OCI-LY1 (cell line): Measurements from ENCODE around the gene CERS6.

Source experiments
- H2AFZ ChIP-seq: fragments of 200-600 bp; sonication (generic), shearing (Covaris generic); 2 replicates; pipeline ENCODE4 v1.6.0; 2014; ENCODE audit warnings: antibody characterized with exemption, mild to moderate bottlenecking, low read length
- H3F3A ChIP-seq: fragments of 200-600 bp; sonication (generic), shearing (Covaris generic); 2 replicates; pipeline ENCODE4 v1.6.0; 2014; ENCODE audit warnings: mild to moderate bottlenecking, antibody characterized with exemption, low read length, moderate library complexity; ENCODE audit not compliant: insufficient read depth
- H3K27ac ChIP-seq: fragments of 200-600 bp; sonication (generic); 2 replicates; pipeline ENCODE4 v1.5.1; 2014; ENCODE audit warnings: low read length, mixed run types, mild to moderate bottlenecking, low read depth; ENCODE audit not compliant: poor library complexity, severe bottlenecking
- H3K27me3 ChIP-seq: fragments of 200-600 bp; sonication (generic); 2 replicates; pipeline ENCODE4 v1.6.0; 2014; ENCODE audit warnings: antibody characterized with exemption, mild to moderate bottlenecking, low read length, moderate library complexity; ENCODE audit not compliant: insufficient read depth
- H3K36me3 ChIP-seq: fragments of 200-600 bp; sonication (generic); 2 replicates; pipeline ENCODE4 v1.6.1; 2014; ENCODE audit warnings: mild to moderate bottlenecking, antibody characterized with exemption, low read length, moderate library complexity, mixed read lengths; ENCODE audit not compliant: insufficient read depth
- H3K4me1 ChIP-seq: fragments of 200-600 bp; sonication (generic); 2 replicates; pipeline ENCODE4 v1.5.1; 2014; ENCODE audit warnings: mild to moderate bottlenecking, low read length, moderate library complexity; ENCODE audit not compliant: insufficient read depth, severe bottlenecking
- H3K4me2 ChIP-seq: fragments of 200-600 bp; sonication (generic), shearing (Covaris generic); 2 replicates; pipeline ENCODE4 v1.6.1; 2014; ENCODE audit warnings: low read length
- H3K4me3 ChIP-seq: fragments of 200-600 bp; sonication (generic); 2 replicates; pipeline ENCODE4 v1.5.1; 2014; ENCODE audit warnings: low read length, low read depth, mild to moderate bottlenecking, mixed read lengths; ENCODE audit not compliant: poor library complexity, severe bottlenecking
- H3K79me2 ChIP-seq: fragments of 200-600 bp; shearing (Covaris generic); 2 replicates; pipeline ENCODE4 v1.6.1; 2016; ENCODE audit warnings: mixed run types, low read length, mixed read lengths; ENCODE audit not compliant: insufficient read depth
- H3K9ac ChIP-seq: fragments of 200-600 bp; sonication (generic), shearing (Covaris generic); 2 replicates; pipeline ENCODE4 v1.6.1; 2014; ENCODE audit warnings: mild to moderate bottlenecking, low read length, mixed read lengths
- H3K9me2 ChIP-seq: fragments of 200-600 bp; sonication (generic), shearing (Covaris generic); 2 replicates; pipeline ENCODE4 v1.6.1; 2014; ENCODE audit warnings: low read depth, mild to moderate bottlenecking, low read length, mixed read lengths
- H3K9me3 ChIP-seq: fragments of 200-600 bp; shearing (Covaris generic); 2 replicates; pipeline ENCODE4 v1.6.1; 2014; ENCODE audit warnings: low read length, mixed read lengths
- H4K20me1 ChIP-seq: fragments of 200-600 bp; sonication (generic), shearing (Covaris generic); 2 replicates; pipeline ENCODE4 v1.6.0; 2016; ENCODE audit warnings: mild to moderate bottlenecking, low read length; ENCODE audit not compliant: insufficient read depth
- EZH2 ChIP-seq: fragments of 200-600 bp; sonication (generic), shearing (Covaris generic); IDR thresholded peaks from 2 replicates; pipeline ENCODE4 v1.8.0; 2017; ENCODE audit warnings: borderline replicate concordance, mixed run types, mild to moderate bottlenecking, antibody characterized with exemption, low read length, moderate library complexity, mixed read lengths
- TF ChIP-seq, protein P1 (sequence below): fragments of 200-600 bp; sonication (generic), shearing (Covaris generic); IDR thresholded peaks from 2 replicates; pipeline ENCODE4 v1.5.1; 2017; ENCODE audit warnings: mild to moderate bottlenecking, antibody characterized with exemption, low read length, moderate library complexity, mixed read lengths

The CERS6 gene

DNA sequence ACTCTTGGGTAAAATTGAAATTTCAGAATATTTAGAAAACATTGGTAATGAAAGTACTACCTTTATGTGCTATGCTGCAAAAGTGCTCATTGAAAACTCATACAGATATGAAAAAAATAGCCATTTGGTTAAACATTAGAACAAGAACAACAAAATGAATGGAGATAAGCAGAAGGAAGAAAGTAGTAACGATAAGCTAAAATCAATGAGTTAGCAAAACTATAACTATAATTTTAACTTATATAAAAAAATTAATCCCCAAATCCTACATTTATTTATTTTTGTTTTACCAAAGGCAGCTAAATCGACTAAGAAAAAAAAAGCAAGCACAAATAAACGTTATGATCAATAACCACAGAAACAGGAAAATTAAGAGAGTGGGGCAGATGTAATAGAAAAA, 99.2 kb downstream of the CERS6 start:
- H3K9ac ChIP-seq, result no peak overlapping the region
- no peaks in the 10 kb centered on the region for H3K9me3 ChIP-seq
- H3K36me3 ChIP-seq, result no peaks in the 10 kb centered on the region
- H3K79me2 ChIP-seq, result no peaks in the 10 kb centered on the region
- H3K9me2 ChIP-seq, result no peaks in the 10 kb centered on the region
- no peaks in the 10 kb centered on the region for H3F3A ChIP-seq
- no peaks in the 10 kb centered on the region for H3K27me3 ChIP-seq
- TF ChIP-seq, protein P1, sequence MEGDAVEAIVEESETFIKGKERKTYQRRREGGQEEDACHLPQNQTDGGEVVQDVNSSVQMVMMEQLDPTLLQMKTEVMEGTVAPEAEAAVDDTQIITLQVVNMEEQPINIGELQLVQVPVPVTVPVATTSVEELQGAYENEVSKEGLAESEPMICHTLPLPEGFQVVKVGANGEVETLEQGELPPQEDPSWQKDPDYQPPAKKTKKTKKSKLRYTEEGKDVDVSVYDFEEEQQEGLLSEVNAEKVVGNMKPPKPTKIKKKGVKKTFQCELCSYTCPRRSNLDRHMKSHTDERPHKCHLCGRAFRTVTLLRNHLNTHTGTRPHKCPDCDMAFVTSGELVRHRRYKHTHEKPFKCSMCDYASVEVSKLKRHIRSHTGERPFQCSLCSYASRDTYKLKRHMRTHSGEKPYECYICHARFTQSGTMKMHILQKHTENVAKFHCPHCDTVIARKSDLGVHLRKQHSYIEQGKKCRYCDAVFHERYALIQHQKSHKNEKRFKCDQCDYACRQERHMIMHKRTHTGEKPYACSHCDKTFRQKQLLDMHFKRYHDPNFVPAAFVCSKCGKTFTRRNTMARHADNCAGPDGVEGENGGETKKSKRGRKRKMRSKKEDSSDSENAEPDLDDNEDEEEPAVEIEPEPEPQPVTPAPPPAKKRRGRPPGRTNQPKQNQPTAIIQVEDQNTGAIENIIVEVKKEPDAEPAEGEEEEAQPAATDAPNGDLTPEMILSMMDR, result no peak
- TF ChIP-seq EZH2, result no peak
- no peaks in the 10 kb centered on the region for H4K20me1 ChIP-seq
- no peak overlapping the region for H3K4me3 ChIP-seq
- H3K4me2 ChIP-seq, result no peak overlapping the region
- no peak overlapping the region for H2AFZ ChIP-seq
- H3K4me1 ChIP-seq, result no peaks in the 10 kb centered on the region
- no peak overlapping the region for H3K27ac ChIP-seq

DNA sequence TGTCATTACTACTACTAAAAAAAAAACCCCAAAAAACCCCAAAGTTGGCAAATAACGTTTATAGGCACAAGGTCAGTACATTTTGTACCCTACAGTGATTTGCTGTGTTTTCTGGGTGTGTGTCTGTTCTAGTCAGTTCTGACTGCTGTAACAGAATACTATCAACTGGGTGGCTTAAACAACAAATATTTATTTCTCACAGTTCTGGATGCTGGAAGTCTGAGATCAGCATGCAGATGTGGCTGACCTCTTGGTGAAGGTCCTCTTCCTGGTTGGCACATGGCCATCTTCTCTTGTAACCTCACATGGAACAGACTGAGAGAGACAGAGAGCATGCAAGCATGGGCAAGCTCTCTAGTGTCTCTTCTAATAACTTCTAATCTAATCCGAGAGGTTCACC, 103.1 kb downstream of the CERS6 start:
- H2AFZ ChIP-seq, result no peak overlapping the region
- no peaks in the 10 kb centered on the region for H3K4me1 ChIP-seq
- H3K27ac ChIP-seq, result no peak overlapping the region
- no peaks in the 10 kb centered on the region for H3K9me3 ChIP-seq
- no peaks in the 10 kb centered on the region for H3K9me2 ChIP-seq
- no peak overlapping the region for H3K4me2 ChIP-seq
- H3K27me3 ChIP-seq, result no peaks in the 10 kb centered on the region
- no peaks in the 10 kb centered on the region for H4K20me1 ChIP-seq
- no peak overlapping the region for H3K4me3 ChIP-seq
- TF ChIP-seq EZH2, result no peak
- TF ChIP-seq, protein P1, result no peak
- no peaks in the 10 kb centered on the region for H3K79me2 ChIP-seq
- H3F3A ChIP-seq, result no peaks in the 10 kb centered on the region
- no peak overlapping the region for H3K9ac ChIP-seq
- H3K36me3 ChIP-seq, result no peaks in the 10 kb centered on the region

DNA sequence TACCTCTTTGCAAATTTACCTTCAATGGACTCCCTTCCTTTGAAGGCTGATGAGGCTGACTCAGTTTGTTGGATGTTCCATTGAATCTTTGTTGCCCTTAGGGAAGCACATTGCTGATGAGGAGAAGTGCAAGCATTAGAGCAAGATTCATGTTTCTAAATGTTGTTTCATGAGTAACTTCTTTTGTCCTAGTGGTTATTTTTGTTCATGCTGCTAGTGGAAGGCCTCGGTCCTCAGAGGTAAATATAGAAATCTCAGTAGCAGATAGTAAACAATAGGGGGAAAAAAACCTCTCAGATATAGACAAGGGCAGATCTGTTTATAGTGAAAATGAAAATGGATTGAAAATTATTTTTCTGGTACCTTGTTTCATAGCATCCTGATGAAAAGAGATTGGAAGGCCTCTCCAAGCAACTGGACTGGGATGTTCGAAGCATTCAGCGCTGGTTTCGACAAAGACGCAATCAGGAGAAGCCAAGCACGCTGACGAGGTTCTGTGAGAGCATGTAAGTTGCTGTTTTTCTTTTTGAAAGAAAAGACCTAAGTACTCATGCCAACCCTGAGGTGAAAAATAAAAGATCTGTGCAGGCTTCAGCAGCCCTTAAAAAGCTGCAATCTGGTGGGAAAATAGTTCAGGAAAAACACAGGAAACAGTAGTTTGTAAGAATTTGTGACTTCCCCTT, 104.9 kb downstream of the CERS6 start:
- H3K9ac ChIP-seq, result no peak overlapping the region
- H3K27me3 ChIP-seq, result no peaks in the 10 kb centered on the region
- no peaks in the 10 kb centered on the region for H3K36me3 ChIP-seq
- no peak overlapping the region for H3K4me3 ChIP-seq
- H2AFZ ChIP-seq, result no peak overlapping the region
- H3K27ac ChIP-seq, result no peak overlapping the region
- H3K4me1 ChIP-seq, result no peaks in the 10 kb centered on the region
- H3K9me3 ChIP-seq, result no peaks in the 10 kb centered on the region
- TF ChIP-seq, protein P1, result no peak
- no peak for TF ChIP-seq EZH2
- no peaks in the 10 kb centered on the region for H3F3A ChIP-seq
- H3K79me2 ChIP-seq, result no peaks in the 10 kb centered on the region
- no peaks in the 10 kb centered on the region for H4K20me1 ChIP-seq
- H3K4me2 ChIP-seq, result no peak overlapping the region
- no peaks in the 10 kb centered on the region for H3K9me2 ChIP-seq
